ENCODE data around the gene GPX3. TPM values are rescaled to one million over a fixed set of nuclear protein-coding genes. Genes with fewer than 3 reads are reported as not detected.

GPX3 gene
- total RNA-seq, 6 donors from 2014 or later: 876 to 1,536 (median 1,027) TPM

DNA sequence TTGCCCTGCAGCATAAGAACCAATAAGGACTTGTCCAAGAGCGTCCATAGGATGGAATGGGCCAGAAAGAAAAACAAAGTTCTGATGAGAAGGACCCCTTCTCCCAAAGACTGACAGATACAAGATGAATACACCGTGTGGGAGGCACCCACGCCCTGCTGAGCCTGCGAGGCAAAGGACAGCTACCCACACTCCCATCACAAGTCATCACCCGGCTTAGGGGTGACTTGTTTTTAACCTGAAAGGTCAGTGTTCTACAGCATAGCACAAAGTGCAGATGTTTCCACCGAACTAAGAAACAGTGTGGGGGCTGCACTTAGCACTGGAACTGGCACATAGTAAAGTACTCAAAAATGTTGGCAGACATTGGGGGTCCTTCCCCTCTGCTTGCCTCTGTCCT lies 46.5 kb downstream of the GPX3 start:
- Histone ChIP-seq H3K4me3 (no peak overlapping the region), H3K36me3 (peaks cover 2 to 27% (median 10%) of the 10 kb centered on the region in 4 donors), H3K4me1 (peaks cover 64 to 90% (median 83%) of the 10 kb centered on the region in 4 donors), H3K27me3 (no peaks in the 10 kb centered on the region), H3K9me3 (no peaks in the 10 kb centered on the region), H3K27ac (peak overlapping the region in 1 of 4 donors; percentile 69)
- no peak for ATAC-seq (ENCODE audit: low FRiP score in 2 of 2)
- no peak for DNase-seq
- TF ChIP-seq POLR2AphosphoS5 (IDR thresholded peaks at IDR 0.05): no peak
- no peak for TF ChIP-seq POLR2A (IDR thresholded peaks at IDR 0.05)
- TF ChIP-seq EP300 (IDR thresholded peaks at IDR 0.05): no peak
- TF ChIP-seq, protein P1, sequence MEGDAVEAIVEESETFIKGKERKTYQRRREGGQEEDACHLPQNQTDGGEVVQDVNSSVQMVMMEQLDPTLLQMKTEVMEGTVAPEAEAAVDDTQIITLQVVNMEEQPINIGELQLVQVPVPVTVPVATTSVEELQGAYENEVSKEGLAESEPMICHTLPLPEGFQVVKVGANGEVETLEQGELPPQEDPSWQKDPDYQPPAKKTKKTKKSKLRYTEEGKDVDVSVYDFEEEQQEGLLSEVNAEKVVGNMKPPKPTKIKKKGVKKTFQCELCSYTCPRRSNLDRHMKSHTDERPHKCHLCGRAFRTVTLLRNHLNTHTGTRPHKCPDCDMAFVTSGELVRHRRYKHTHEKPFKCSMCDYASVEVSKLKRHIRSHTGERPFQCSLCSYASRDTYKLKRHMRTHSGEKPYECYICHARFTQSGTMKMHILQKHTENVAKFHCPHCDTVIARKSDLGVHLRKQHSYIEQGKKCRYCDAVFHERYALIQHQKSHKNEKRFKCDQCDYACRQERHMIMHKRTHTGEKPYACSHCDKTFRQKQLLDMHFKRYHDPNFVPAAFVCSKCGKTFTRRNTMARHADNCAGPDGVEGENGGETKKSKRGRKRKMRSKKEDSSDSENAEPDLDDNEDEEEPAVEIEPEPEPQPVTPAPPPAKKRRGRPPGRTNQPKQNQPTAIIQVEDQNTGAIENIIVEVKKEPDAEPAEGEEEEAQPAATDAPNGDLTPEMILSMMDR (IDR thresholded peaks at IDR 0.05): no peak
- WGBS, 2 donors: 84 to 86% methylated on average over 5 to 6 of the region's 6 CpGs

DNA sequence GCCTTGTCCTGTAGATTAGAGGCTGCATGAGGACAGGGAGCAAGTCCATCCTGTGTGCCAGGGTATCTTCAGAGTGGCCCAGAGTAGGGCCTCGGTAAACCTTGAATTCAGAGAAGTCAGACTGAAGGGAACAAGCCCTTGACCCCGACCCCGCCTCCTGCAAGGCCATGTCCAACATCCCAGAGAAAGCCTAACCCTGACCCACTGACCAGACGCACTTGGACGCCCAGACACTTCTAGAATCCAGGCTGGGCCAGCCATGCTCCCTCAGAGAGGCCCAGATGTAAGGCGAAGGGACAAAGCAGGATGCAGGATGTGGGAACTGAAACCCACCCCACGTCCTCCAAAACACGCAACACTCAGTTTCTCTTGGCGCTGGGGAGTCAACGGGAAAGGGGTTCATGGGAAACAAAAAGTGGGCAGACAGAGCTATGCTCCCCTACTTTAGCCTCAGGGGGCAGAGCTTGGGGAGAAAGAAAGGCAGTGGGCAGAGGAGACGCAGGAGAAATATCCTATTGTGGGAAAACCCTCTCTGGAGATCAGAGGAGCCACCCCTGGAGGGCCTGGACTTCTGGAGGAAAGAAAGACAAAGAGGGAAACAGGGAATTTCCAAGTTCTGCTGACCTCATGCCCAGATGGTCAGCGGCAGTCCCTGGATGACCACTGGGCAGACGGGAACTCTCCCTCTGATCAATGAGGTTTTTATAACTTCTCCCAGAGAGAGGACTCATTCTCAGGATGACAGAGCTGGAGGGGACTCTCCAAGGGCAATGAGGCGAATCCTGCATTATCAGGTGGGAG lies 47.4 kb downstream of the GPX3 start:
- ATAC-seq (ENCODE audit: low FRiP score in 2 of 2) (no peak), DNase-seq (no peak)
- no peak overlapping the region for H3K4me3 ChIP-seq
- TF ChIP-seq EP300 (IDR thresholded peaks at IDR 0.05) (no peak), POLR2AphosphoS5 (IDR thresholded peaks at IDR 0.05) (no peak), POLR2A (IDR thresholded peaks at IDR 0.05) (no peak)
- TF ChIP-seq, protein P1 (IDR thresholded peaks at IDR 0.05): no peak
- H3K27ac ChIP-seq: peak overlapping the region; percentile 59 to 78 (median 69)
- H3K27me3 ChIP-seq: no peaks in the 10 kb centered on the region
- H3K36me3 ChIP-seq: peaks cover 0 to 18% (median 3%) of the 10 kb centered on the region in 4 donors
- WGBS, 2 donors: 69 to 70% methylated on average over 13 to 14 of the region's 14 CpGs
- H3K9me3 ChIP-seq: no peaks in the 10 kb centered on the region
- peaks cover 68 to 90% (median 84%) of the 10 kb centered on the region in 4 donors for H3K4me1 ChIP-seq

DNA sequence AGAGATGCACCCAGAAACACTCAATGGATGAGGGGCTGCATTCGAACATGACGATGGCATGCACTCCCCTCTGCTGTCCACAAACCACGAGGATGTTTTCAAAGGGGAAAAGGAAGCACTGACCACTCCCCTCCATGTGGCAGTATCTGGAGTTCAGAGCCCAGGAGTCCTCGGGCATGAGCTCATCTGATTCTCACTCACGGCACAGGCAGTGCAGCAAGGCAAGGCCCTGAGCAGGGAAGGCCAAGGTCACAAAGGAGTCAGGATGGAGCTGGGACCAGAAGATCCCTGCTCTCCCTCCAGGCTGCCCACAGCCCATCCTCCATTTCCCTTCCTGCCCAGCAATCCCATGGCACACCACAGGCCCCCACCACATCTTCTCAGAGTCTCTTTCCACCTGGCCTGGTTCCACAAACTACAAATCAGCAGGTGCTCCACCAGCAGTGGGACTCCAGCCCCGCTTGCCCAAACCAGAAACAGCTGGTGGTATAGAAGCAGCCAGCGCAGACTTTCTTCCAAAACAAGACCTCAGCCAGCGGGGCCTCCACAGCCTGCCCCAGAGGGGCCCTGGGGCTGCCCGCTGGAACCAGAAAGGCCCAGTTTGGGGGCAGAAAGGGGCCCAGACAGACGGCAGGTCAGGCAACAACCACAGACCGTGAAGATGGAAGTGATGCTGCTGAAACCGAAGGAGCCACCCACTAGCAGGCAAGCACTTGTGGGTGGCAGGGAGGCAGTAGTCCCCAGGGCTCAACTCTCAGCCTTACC lies 48.2 kb downstream of the GPX3 start:
- ATAC-seq (ENCODE audit: low FRiP score in 2 of 2): peak in 1 of 2 donors; percentile 52
- peak in 1 of 2 donors; percentile 38 for DNase-seq
- TF ChIP-seq EP300 (IDR thresholded peaks at IDR 0.05) (no peak), POLR2AphosphoS5 (IDR thresholded peaks at IDR 0.05) (no peak), POLR2A (IDR thresholded peaks at IDR 0.05) (no peak)
- TF ChIP-seq, protein P1 (IDR thresholded peaks at IDR 0.05): no peak
- Histone ChIP-seq H3K4me3 (no peak overlapping the region), H3K36me3 (peaks cover 0 to 13% (median 2%) of the 10 kb centered on the region in 4 donors), H3K27ac (peak overlapping the region; percentile 59 to 78 (median 69)), H3K9me3 (no peaks in the 10 kb centered on the region), H3K27me3 (no peaks in the 10 kb centered on the region), H3K4me1 (peaks cover 62 to 85% (median 78%) of the 10 kb centered on the region in 4 donors)
- 42 to 56% methylated on average over 9 to 12 of the region's 12 CpGs for WGBS, 2 donors

DNA sequence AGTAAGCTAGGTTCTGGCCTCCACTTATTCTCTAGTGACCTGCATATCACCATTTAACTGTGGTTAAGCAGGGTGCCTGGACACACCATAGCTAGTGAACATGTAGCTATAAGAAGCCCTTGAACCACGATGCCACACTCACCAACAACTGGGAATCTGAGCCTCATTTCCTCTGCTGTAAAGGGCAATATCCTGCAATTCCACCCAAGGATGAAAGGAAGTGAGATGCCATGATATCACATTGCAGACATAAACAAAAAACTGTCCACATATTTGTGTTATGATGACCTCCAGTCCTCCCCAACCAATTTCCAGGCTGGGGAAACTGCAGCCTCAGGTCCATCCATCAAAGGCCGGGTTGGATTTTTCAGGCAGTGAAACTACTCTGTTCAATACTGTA lies 50.1 kb downstream of the GPX3 start:
- Histone ChIP-seq H3K9me3 (no peaks in the 10 kb centered on the region), H3K4me3 (no peak overlapping the region), H3K27ac (peak overlapping the region in 3 of 4 donors; percentile 59 to 78 (median 69)), H3K4me1 (peaks cover 60 to 73% (median 68%) of the 10 kb centered on the region in 4 donors), H3K36me3 (peaks cover 0 to 8% (median 2%) of the 10 kb centered on the region in 4 donors), H3K27me3 (no peaks in the 10 kb centered on the region)
- WGBS, 2 donors: 52 to 67% methylated on average over 2 of the region's 2 CpGs
- DNase-seq (no peak), ATAC-seq (ENCODE audit: low FRiP score in 2 of 2) (no peak)
- TF ChIP-seq POLR2AphosphoS5 (IDR thresholded peaks at IDR 0.05) (peak; percentile 35 to 47), EP300 (IDR thresholded peaks at IDR 0.05) (no peak)

DNA sequence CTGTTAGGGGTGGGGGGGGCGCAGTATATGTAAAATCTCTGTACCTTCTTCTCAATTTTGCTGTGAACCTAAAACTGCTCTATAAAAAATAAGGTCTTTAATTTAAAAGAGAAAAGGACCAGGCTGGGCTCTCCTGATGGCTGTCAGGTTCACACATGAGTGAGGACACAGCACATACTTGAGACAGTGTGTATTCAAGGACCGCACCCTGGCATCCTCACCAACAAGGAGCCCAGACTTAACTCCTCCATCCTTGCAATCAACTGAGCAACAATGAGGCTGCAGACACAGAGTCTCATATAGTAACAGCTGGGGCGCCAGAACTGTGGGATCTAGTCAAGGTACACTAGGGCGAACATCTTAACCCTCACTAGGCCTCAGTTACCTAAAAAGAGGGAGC lies 50.6 kb downstream of the GPX3 start:
- Histone ChIP-seq H3K27ac (peak overlapping the region in 3 of 4 donors; percentile 65 to 78 (median 69)), H3K27me3 (no peaks in the 10 kb centered on the region), H3K4me1 (peaks cover 66 to 78% (median 71%) of the 10 kb centered on the region in 4 donors), H3K36me3 (peaks cover 0 to 8% (median 2%) of the 10 kb centered on the region in 4 donors), H3K9me3 (no peaks in the 10 kb centered on the region), H3K4me3 (no peak overlapping the region)
- ATAC-seq (ENCODE audit: low FRiP score in 2 of 2) (no peak), DNase-seq (no peak)
- 87 to 88% methylated on average over 4 of the region's 4 CpGs for WGBS, 2 donors
- TF ChIP-seq, protein P1 (IDR thresholded peaks at IDR 0.05): no peak
- no peak for TF ChIP-seq POLR2AphosphoS5 (IDR thresholded peaks at IDR 0.05)
- no peak for TF ChIP-seq EP300 (IDR thresholded peaks at IDR 0.05)
- TF ChIP-seq POLR2A (IDR thresholded peaks at IDR 0.05): no peak

Data from upper lobe of left lung (tissue), 6 donors.